Spleen (tissue), 11 donors: ENCODE measurements around the gene ZNF106. TPM values are rescaled to one million over a fixed set of nuclear protein-coding genes. Genes with fewer than 3 reads are reported as not detected.

Source experiments
- DNase-seq: peaks from one replicate; pipeline ENCODE4 v3.0.0-alpha.2; 2020
- H3K27ac ChIP-seq, 8 donors: fragments of 200-600 bp; sonication (generic) in 7 of 8; 1 replicate in 4 of 8; 2 replicates in 4 of 8; pipeline versions ENCODE4 v1.5.0 to v1.8.0; 2016 to 2021; ENCODE audit warnings: inconsistent platforms in 4 of 8, mild to moderate bottlenecking in 4 of 8, moderate library complexity in 1 of 8
- H3K27me3 ChIP-seq, 7 donors: fragments of 200-600 bp; sonication (generic) in 6 of 7; replicated peaks in 1 of 7; 1 replicate in 4 of 7; 2 replicates in 3 of 7; pipeline versions ENCODE4 v1.5.0 to v1.8.0; 2016 to 2021; ENCODE audit warnings: inconsistent platforms in 3 of 7, mild to moderate bottlenecking in 1 of 7
- H3K36me3 ChIP-seq, 6 donors: fragments of 200-600 bp; sonication (generic) in 5 of 6; 1 replicate in 4 of 6; 2 replicates in 2 of 6; pipeline versions ENCODE4 v1.5.0 to v1.8.0; 2016 to 2021; ENCODE audit warnings: inconsistent platforms in 2 of 6
- H3K4me1 ChIP-seq, 6 donors: fragments of 200-600 bp; sonication (generic) in 5 of 6; 1 replicate in 3 of 6; 2 replicates in 3 of 6; pipeline versions ENCODE4 v1.5.0 to v1.8.0; 2016 to 2021; ENCODE audit warnings: inconsistent platforms in 3 of 6
- H3K4me3 ChIP-seq, 8 donors: fragments of 200-600 bp; sonication (generic) in 7 of 8; 1 replicate in 4 of 8; 2 replicates in 4 of 8; pipeline versions ENCODE4 v1.5.0 to v1.8.0; 2016 to 2021; ENCODE audit warnings: inconsistent platforms in 4 of 8, mild to moderate bottlenecking in 4 of 8, moderate library complexity in 2 of 8
- H3K9me3 ChIP-seq, 8 donors: fragments of 200-600 bp; sonication (generic) in 7 of 8; 1 replicate in 4 of 8; 2 replicates in 4 of 8; pipeline versions ENCODE4 v1.5.0 to v1.8.0; 2016 to 2021; ENCODE audit warnings: inconsistent platforms in 4 of 8
- POLR2A ChIP-seq, 3 donors: fragments of 450-650 bp; IDR thresholded peaks; one replicate each; pipeline ENCODE4 v1.5.1; 2017; ENCODE audit warnings: antibody characterized with exemption in 3 of 3, mild to moderate bottlenecking in 1 of 3
- POLR2AphosphoS5 ChIP-seq, 3 donors: sonication (generic); formaldehyde crosslinking; IDR thresholded peaks; one replicate each; pipeline ENCODE4 v1.5.1; 2017; ENCODE audit warnings: antibody characterized with exemption in 3 of 3
- WGBS, 5 donors: extraction: QIAGEN DNeasy Blood & Tissue Kit in 3 of 5; methylation state at CpG; one replicate each; pipeline versions ENCODE4 v1.1.5 to v1.1.7; 2013 to 2018; 5-methylcytosine and 5-hydroxymethylcytosine counted together
- intact Hi-C: fragments of 100-400 bp; cut with DNase I; formaldehyde crosslinking; loops from one replicate; pipeline ENCODE4 v1.15.0; 2023; ENCODE audit warnings: low total_unique reads
- polyA plus RNA-seq, 3 donors: library from polyadenylated mRNA; stranded (reverse); fragments of 200-250 nt; gene quantifications; one replicate each; pipeline ENCODE4 v1.2.1, GENCODE V29; 2013
- total RNA-seq, 7 donors: library from RNA; depleted of rRNA in 3 of 7; stranded (reverse); fragments of >200 nt in 3 of 7; fragmentation: NEBNext Ultra II Directional in 4 of 7; extraction: Animal tissue kit (Norgen Biotek cat#: 25700) in 4 of 7; gene quantifications; one replicate each; pipeline versions ENCODE4 v1.1.0 to v1.2.1, GENCODE V29; 2016 to 2021
- TF ChIP-seq, protein P1 (sequence below), 11 experiments: fragments of 200-600 bp in 7 of 11; fragments of 450-650 bp in 4 of 11; sonication (generic) in 4 of 11; IDR thresholded peaks in 8 of 11; conservative IDR thresholded peaks in 3 of 11; 1 replicate in 7 of 11; 2 replicates in 4 of 11; pipeline versions ENCODE4 v1.4.0 to v1.8.0; 2016 to 2021; ENCODE audit warnings: antibody characterized with exemption in 11 of 11, inconsistent platforms in 4 of 11, mild to moderate bottlenecking in 1 of 11
- donor health status: healthy with polysubstance abuse.
- donor health status: DM: no; HTN: no; CAD: no; lungs with moderate emphysema.
- donor health status: DM: no; HTN: no; CAD: no.
- donor health status: Bipolar disorder and iron deficiency.
- donor health status: healthy.
- donor health status: DM: no; HTN: no; CAD: no.
- donor health status: DM: yes; HTN: yes; CAD: no.

ZNF106 gene
- total and polyA plus RNA-seq, 10 donors, result 4.6 to 93.3 (median 71.3) TPM

DNA sequence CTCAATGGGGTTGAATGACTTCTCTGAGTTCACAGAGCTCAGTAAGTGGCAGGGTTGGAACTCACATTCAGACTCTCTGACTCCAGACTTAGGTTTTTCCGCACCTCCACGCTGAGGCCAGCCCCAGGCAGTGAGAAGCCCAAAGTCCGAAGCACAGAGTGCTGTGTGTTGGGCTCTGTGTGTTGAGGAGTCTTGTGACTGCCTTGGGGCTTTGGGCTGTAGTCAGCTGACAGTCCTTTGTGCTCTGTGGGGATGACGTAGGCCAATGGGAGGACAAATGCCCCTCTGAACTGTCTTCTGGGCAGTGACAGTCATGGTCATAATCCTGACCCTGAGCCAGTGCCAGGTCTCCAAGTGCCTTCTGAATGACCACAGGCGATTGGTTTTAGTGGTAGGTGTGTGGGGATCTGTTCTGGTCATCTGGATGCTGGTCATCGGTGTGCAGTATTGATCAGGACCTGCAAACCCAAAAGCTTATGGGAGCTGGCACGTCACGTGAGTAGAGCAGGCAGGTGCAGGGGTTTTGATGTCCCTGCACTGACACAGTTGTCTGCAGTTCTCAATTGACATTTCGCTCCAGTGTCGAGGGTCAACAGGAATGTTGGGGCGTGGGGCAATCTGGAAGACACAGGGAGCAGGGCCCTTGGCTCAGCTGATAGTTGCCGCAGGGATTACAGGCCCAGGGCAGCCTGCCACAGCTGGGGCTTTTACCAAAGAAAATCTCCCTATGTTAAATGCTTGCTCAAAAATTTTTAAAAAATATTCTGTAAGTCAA is 86.3 kb downstream of the ZNF106 start:
- Histone ChIP-seq H3K4me1 (peaks cover 0 to 5% (median 0%) of the 10 kb centered on the region in 6 donors), H3K27ac (no peak overlapping the region), H3K9me3 (no peaks in the 10 kb centered on the region), H3K4me3 (no peak overlapping the region), H3K36me3 (peaks cover 0 to 94% (median 8%) of the 10 kb centered on the region in 6 donors), H3K27me3 (no peaks in the 10 kb centered on the region)
- 83 to 95% (median 91%) methylated on average over 8 to 12 of the region's 12 CpGs for WGBS, 5 donors
- TF ChIP-seq POLR2AphosphoS5 (IDR thresholded peaks at IDR 0.05), result no peak
- TF ChIP-seq POLR2A (IDR thresholded peaks at IDR 0.05), result no peak
- TF ChIP-seq, protein P1, sequence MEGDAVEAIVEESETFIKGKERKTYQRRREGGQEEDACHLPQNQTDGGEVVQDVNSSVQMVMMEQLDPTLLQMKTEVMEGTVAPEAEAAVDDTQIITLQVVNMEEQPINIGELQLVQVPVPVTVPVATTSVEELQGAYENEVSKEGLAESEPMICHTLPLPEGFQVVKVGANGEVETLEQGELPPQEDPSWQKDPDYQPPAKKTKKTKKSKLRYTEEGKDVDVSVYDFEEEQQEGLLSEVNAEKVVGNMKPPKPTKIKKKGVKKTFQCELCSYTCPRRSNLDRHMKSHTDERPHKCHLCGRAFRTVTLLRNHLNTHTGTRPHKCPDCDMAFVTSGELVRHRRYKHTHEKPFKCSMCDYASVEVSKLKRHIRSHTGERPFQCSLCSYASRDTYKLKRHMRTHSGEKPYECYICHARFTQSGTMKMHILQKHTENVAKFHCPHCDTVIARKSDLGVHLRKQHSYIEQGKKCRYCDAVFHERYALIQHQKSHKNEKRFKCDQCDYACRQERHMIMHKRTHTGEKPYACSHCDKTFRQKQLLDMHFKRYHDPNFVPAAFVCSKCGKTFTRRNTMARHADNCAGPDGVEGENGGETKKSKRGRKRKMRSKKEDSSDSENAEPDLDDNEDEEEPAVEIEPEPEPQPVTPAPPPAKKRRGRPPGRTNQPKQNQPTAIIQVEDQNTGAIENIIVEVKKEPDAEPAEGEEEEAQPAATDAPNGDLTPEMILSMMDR (IDR thresholded peaks at IDR 0.05 in 8 of 11, conservative IDR thresholded peaks at IDR 0.05 in 3 of 11), result no peak
- intact Hi-C loops, result no loop called here
- no peak for DNase-seq

DNA sequence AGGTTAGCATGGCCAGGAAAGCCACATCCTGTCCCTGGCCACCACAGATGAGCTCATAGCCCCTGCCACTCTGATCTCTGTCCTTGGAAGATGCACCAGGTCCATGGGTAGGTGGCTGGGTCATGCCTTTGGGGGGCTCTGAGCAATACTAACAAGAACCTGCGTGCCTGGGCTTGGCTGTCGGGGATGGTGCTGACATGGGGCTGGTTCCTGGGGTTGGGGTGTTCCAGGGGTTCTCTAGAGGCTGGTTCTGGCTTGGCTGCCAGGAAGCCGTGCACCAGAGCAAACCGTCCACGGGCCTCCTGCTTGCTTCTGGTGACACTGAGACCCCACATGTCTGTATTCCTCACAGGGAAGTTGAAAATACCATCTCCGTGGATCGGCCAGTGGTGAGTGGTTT is 87.6 kb downstream of the ZNF106 start:
- 85 to 95% (median 92%) methylated on average over 7 of the region's 7 CpGs for WGBS, 5 donors
- no peaks in the 10 kb centered on the region for H3K9me3 ChIP-seq
- peaks cover 0 to 5% (median 0%) of the 10 kb centered on the region in 6 donors for H3K4me1 ChIP-seq
- no peak for DNase-seq
- H3K4me3 ChIP-seq, result no peak overlapping the region
- H3K27me3 ChIP-seq, result no peaks in the 10 kb centered on the region
- no peak overlapping the region for H3K27ac ChIP-seq
- intact Hi-C loops, result no loop called here
- peaks cover 0 to 92% (median 12%) of the 10 kb centered on the region in 6 donors for H3K36me3 ChIP-seq
- no peak for TF ChIP-seq POLR2AphosphoS5 (IDR thresholded peaks at IDR 0.05)
- TF ChIP-seq POLR2A (IDR thresholded peaks at IDR 0.05), result no peak
- TF ChIP-seq, protein P1 (IDR thresholded peaks at IDR 0.05 in 8 of 11, conservative IDR thresholded peaks at IDR 0.05 in 3 of 11), result no peak

DNA sequence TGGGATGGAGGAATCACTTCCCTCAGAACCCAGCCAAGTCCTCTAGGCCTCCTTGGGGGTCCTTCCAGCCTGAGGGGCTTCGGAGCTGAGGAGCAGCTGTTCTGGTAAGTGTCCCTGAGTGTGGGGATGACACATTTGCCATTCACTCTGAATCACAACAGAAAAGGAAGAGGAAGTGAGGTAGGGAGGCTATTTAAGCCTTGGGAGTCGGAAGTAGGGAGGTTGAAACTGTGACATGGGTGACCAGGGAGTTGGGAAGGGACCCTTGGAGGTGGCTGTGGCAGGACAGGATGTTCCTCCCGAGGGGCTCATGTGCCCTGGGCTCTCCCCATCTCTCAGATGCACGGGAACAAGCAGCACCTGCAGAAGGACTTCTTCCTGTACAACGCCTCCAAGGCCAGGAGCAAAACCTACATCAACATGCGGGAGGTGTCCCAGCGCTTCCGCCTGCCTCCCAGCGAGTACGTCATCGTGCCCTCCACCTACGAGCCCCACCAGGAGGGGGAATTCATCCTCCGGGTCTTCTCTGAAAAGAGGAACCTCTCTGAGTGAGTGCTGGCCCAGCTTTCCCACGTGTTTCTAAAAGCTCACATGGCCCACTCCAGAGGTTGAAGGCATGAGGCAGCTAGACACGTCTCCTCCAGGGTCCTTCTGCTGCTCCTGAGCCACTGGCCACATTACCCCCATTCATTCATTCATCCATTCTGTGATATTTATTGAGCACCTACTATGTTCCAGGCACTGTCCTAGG is 88.3 kb downstream of the ZNF106 start:
- Histone ChIP-seq H3K27me3 (no peaks in the 10 kb centered on the region), H3K36me3 (peaks cover 0 to 91% (median 12%) of the 10 kb centered on the region in 6 donors), H3K4me3 (no peak overlapping the region), H3K9me3 (no peaks in the 10 kb centered on the region), H3K27ac (peak overlapping the region in 2 of 8 donors; percentile 42 to 60), H3K4me1 (peaks cover 0 to 5% (median 0%) of the 10 kb centered on the region in 6 donors)
- peak in 1 of 3 donors; percentile 5 for TF ChIP-seq POLR2AphosphoS5 (IDR thresholded peaks at IDR 0.05)
- no peak for TF ChIP-seq POLR2A (IDR thresholded peaks at IDR 0.05)
- DNase-seq, result no peak
- intact Hi-C loops, result no loop called here
- 74 to 80% (median 79%) methylated on average over 8 to 15 of the region's 15 CpGs for WGBS, 5 donors

DNA sequence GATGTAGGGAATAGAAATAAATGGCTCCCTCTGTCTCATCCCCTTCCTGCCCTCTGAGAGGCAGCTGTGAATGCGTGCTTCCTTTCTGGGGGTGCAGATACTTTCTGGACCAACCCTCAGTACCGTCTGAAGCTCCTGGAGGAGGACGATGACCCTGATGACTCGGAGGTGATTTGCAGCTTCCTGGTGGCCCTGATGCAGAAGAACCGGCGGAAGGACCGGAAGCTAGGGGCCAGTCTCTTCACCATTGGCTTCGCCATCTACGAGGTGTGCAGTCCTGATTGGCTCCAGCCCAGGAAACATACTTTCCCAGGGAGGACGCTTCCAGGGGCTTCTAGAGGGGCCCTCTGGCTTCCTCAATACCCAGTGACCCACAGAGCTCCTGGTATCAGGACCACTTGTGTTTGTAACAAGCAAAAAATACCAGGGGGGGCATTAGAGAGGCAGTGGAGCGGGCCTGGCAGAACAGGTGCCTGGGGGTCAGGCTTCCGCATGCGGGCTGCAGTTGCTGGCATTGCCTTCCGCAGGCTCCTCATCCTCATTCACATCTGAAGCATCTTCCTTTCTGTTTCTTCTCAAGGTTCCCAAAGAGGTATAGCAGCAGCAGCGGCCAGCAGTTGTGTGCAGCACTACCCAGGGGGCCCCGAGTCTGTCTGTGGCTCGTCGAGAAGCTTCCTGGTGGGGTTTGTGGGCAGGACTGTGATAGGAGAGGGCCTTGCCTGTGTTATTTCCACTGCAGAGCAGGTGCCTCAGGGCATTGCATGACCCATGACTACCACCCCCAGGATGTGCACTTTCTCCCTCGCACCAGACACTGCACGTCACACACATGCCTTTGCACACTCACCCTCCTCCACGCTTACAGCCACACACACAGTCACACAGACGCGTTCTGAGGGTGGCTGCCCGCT is 89.1 kb downstream of the ZNF106 start:
- 56 to 75% (median 71%) methylated on average over 20 to 24 of the region's 24 CpGs for WGBS, 5 donors

More for the DNA sequence above, 89.1 kb downstream of the ZNF106 start:
- no peak for TF ChIP-seq POLR2AphosphoS5 (IDR thresholded peaks at IDR 0.05)
- intact Hi-C loops, result no loop called here
- DNase-seq, result no peak
- Histone ChIP-seq H3K9me3 (no peaks in the 10 kb centered on the region), H3K27ac (peak overlapping the region in 3 of 8 donors; percentile 23 to 60 (median 42)), H3K27me3 (no peaks in the 10 kb centered on the region), H3K36me3 (peaks cover 0 to 91% (median 15%) of the 10 kb centered on the region in 6 donors), H3K4me1 (peaks cover 0 to 5% (median 0%) of the 10 kb centered on the region in 6 donors), H3K4me3 (peak overlapping the region in 1 of 8 donors; percentile 36)
